Activated B cell treated with CpG ODN at 0.5 μM for 24 hours (primary cell): ENCODE measurements around the gene SEC23IP. TPM values are rescaled to one million over a fixed set of nuclear protein-coding genes. Genes with fewer than 3 reads are reported as not detected.

ENCODE experiments used
- ATAC-seq: fragments of 200-7000 bp; cut with Tn5 transposase; one replicate; pipeline ENCODE4 v1.10.0; 2021; ENCODE audit warnings: low read depth, mild to moderate bottlenecking, moderate library complexity
- CTCF ChIA-PET: fragments of 350-600 bp; sonication (Branson Sonifier 250); formaldehyde crosslinking; loops from one replicate; lab custom pipeline; 2021; ENCODE audit warnings: antibody characterized with exemption; lab: Charles Lee
- POLR2A ChIA-PET: fragments of 350-600 bp; sonication (Branson Sonifier 250); formaldehyde crosslinking; loops from one replicate; lab custom pipeline; 2021; ENCODE audit warnings: antibody characterized with exemption; lab: Charles Lee
- DNase-seq: peaks from one replicate; pipeline ENCODE4 v3.0.0; 2022
- H3K27ac Mint-ChIP-seq: one replicate; pipeline ENCODE4 v1.8.0; 2020; ENCODE audit warnings: mixed read lengths
- H3K27me3 Mint-ChIP-seq: one replicate; pipeline ENCODE4 v1.8.0; 2021; ENCODE audit warnings: mixed read lengths
- H3K36me3 Mint-ChIP-seq: one replicate; pipeline ENCODE4 v1.8.0; 2021; ENCODE audit warnings: low read depth, mixed read lengths
- H3K4me1 Mint-ChIP-seq: one replicate; pipeline ENCODE4 v1.8.0; 2021; ENCODE audit warnings: mixed read lengths
- H3K4me3 Mint-ChIP-seq: one replicate; pipeline ENCODE4 v1.8.0; 2020; ENCODE audit warnings: mild to moderate bottlenecking, mixed read lengths
- H3K9me3 Mint-ChIP-seq: one replicate; pipeline ENCODE4 v1.8.0; 2020; ENCODE audit warnings: mixed read lengths
- CTCF ChIP-seq: fragments of 200-600 bp; IDR thresholded peaks from one replicate; pipeline ENCODE4 v1.8.0; 2022; ENCODE audit warnings: antibody characterized with exemption, mild to moderate bottlenecking
- intact Hi-C: fragments of 100-400 bp; cut with micrococcal nuclease; formaldehyde crosslinking; loops from one replicate; pipeline ENCODE4 v1.15.1; 2024
- total RNA-seq: library from RNA; stranded (reverse); gene quantifications from 2 replicates; pipeline ENCODE4 v1.2.3, GENCODE V29; 2022

SEC23IP gene
- total RNA-seq, 1 donor from 2014 or later, result 79.9 TPM

GRCh38 chr10:119970107-119970506 is 77.6 kb downstream of the SEC23IP start:
- H3K27me3 Mint-ChIP-seq, result peaks cover 5% of the 10 kb centered on the region
- DNase-seq (no peak), ATAC-seq (no peak)
- ChIA-PET POLR2A (no interaction called here), CTCF (no interaction called here)
- no peak for TF ChIP-seq CTCF
- H3K4me1 Mint-ChIP-seq, result no peaks in the 10 kb centered on the region
- no peak overlapping the region for H3K4me3 Mint-ChIP-seq
- intact Hi-C loops, result no loop called here
- no peaks in the 10 kb centered on the region for H3K36me3 Mint-ChIP-seq
- no peak overlapping the region for H3K27ac Mint-ChIP-seq
- peaks cover 16% of the 10 kb centered on the region for H3K9me3 Mint-ChIP-seq

GRCh38 chr10:119970963-119971362 is 78.4 kb downstream of the SEC23IP start:
- H3K27ac Mint-ChIP-seq, result no peak overlapping the region
- peaks cover 5% of the 10 kb centered on the region for H3K27me3 Mint-ChIP-seq
- no peak for TF ChIP-seq CTCF
- ATAC-seq (no peak), DNase-seq (no peak)
- no peak overlapping the region for H3K4me3 Mint-ChIP-seq
- intact Hi-C loops, result no loop called here
- no peaks in the 10 kb centered on the region for H3K36me3 Mint-ChIP-seq
- ChIA-PET CTCF (no interaction called here), POLR2A (no interaction called here)
- H3K4me1 Mint-ChIP-seq, result no peaks in the 10 kb centered on the region
- H3K9me3 Mint-ChIP-seq, result peaks cover 16% of the 10 kb centered on the region

GRCh38 chr10:119973281-119973680 is 80.8 kb downstream of the SEC23IP start:
- CTCF ChIA-PET, result no interaction called here
- Mint-ChIP-seq H3K9me3 (peaks cover 3% of the 10 kb centered on the region), H3K27ac (no peak overlapping the region), H3K27me3 (peaks cover 10% of the 10 kb centered on the region), H3K4me1 (no peaks in the 10 kb centered on the region), H3K4me3 (no peak overlapping the region), H3K36me3 (no peaks in the 10 kb centered on the region)
- ATAC-seq (no peak), DNase-seq (no peak)
- TF ChIP-seq CTCF, result no peak
- intact Hi-C loops, result no loop called here
- POLR2A ChIA-PET, result no interaction called here

- intact Hi-C loops, result no loop called here
- ATAC-seq, result no peak
- H3K9me3 Mint-ChIP-seq, result peaks cover 3% of the 10 kb centered on the region
- H3K27ac Mint-ChIP-seq, result no peak overlapping the region
- CTCF ChIA-PET, result no interaction called here
- H3K4me1 Mint-ChIP-seq, result no peaks in the 10 kb centered on the region
- no peak for DNase-seq
- no peaks in the 10 kb centered on the region for H3K36me3 Mint-ChIP-seq
- POLR2A ChIA-PET, result no interaction called here
- H3K27me3 Mint-ChIP-seq, result peaks cover 12% of the 10 kb centered on the region
- no peak for TF ChIP-seq CTCF
- H3K4me3 Mint-ChIP-seq, result no peak overlapping the region
Observed at GRCh38 chr10:119976421-119976820, 83.9 kb downstream of the SEC23IP start.

- Mint-ChIP-seq H3K9me3 (peaks cover 2% of the 10 kb centered on the region), H3K4me1 (no peaks in the 10 kb centered on the region), H3K36me3 (no peaks in the 10 kb centered on the region), H3K27ac (no peak overlapping the region), H3K27me3 (peaks cover 12% of the 10 kb centered on the region), H3K4me3 (no peak overlapping the region)
- POLR2A ChIA-PET, result no interaction called here
- CTCF ChIA-PET, result no interaction called here
- intact Hi-C loops, result no loop called here
- no peak for TF ChIP-seq CTCF
- ATAC-seq (no peak), DNase-seq (no peak)
Observed at GRCh38 chr10:119980956-119981750, 88.6 kb downstream of the SEC23IP start.
